ENCODE results near the gene CLIC6.
"Not testable (repeated sequence)": the region's sequence is repeated elsewhere in the genome, so short reads cannot be mapped to it uniquely, and the experiment has no call there.

Gene CLIC6

GRCh38 chr21:34693192-34693810 lies 24.5 kb downstream of the CLIC6 start:
- peak; percentile 85 for DNase-seq

GRCh38 chr21:34695434-34695833 lies 26.6 kb downstream of the CLIC6 start:
- DNase-seq = no peak

GRCh38 chr21:34696121-34696520 lies 27.3 kb downstream of the CLIC6 start:
- DNase-seq = no peak

- DNase-seq = no peak
These were observed 29.0 kb downstream of the CLIC6 start for GRCh38 chr21:34697826-34698225.

- no peak for DNase-seq
These were observed 29.6 kb downstream of the CLIC6 start for GRCh38 chr21:34698270-34699015.

GRCh38 chr21:34700605-34701004 lies 31.8 kb downstream of the CLIC6 start:
- no peak for DNase-seq

GRCh38 chr21:34701726-34702125 lies 32.9 kb downstream of the CLIC6 start:
- no peak for DNase-seq

GRCh38 chr21:34702341-34703170 lies 33.8 kb downstream of the CLIC6 start:
- no peak for DNase-seq

GRCh38 chr21:34703571-34703970 lies 34.8 kb downstream of the CLIC6 start:
- DNase-seq = no peak

GRCh38 chr21:34704119-34704518 lies 35.3 kb downstream of the CLIC6 start:
- no peak for DNase-seq

- no peak for DNase-seq
These were observed 36.2 kb downstream of the CLIC6 start for GRCh38 chr21:34705011-34705410.

- DNase-seq = no peak
These were observed 37.5 kb downstream of the CLIC6 start for GRCh38 chr21:34706337-34706736.

- DNase-seq = no peak
These were observed 39.1 kb downstream of the CLIC6 start for GRCh38 chr21:34707876-34708325.

- DNase-seq = no peak
These were observed 44.8 kb downstream of the CLIC6 start for GRCh38 chr21:34713621-34714020.

GRCh38 chr21:34715518-34715917 lies 46.7 kb downstream of the CLIC6 start:
- no peak for DNase-seq

GRCh38 chr21:34715985-34716596 lies 47.3 kb downstream of the CLIC6 start:
- no peak for DNase-seq

- DNase-seq = not testable (repeated sequence)
These were observed 49.7 kb downstream of the CLIC6 start for GRCh38 chr21:34718529-34718928.

- no peak for DNase-seq
These were observed 54.0 kb downstream of the CLIC6 start for GRCh38 chr21:34722684-34723300.

GRCh38 chr21:34724131-34724856 lies 55.5 kb downstream of the CLIC6 start:
- no peak for DNase-seq

- no peak for DNase-seq
These were observed 56.0 kb downstream of the CLIC6 start for GRCh38 chr21:34724857-34725195.

- no peak for DNase-seq
These were observed 58.0 kb downstream of the CLIC6 start for GRCh38 chr21:34726627-34727337.

GRCh38 chr21:34728479-34728878 lies 59.7 kb downstream of the CLIC6 start:
- DNase-seq = peak; percentile 86

Measured in NCI-H2029 treated with DMSO at 0.1 percent for 48 hours (cell line).